ENCODE data around the gene ALAD. TPM values are rescaled to one million over a fixed set of nuclear protein-coding genes. Genes with fewer than 3 reads are reported as not detected.

Gene ALAD
- total RNA-seq, 1 experiment from 2014 or later: 8.9 TPM

GRCh38 chr9:113345190-113345589 is 55.9 kb downstream of the ALAD start:
- no peak for DNase-seq (ENCODE audit: low read depth, low spot score)
- CTCF ChIA-PET: no interaction called here
- intact Hi-C loops (cut with micrococcal nuclease; ENCODE audit: unreplicated experiment): no loop called here
- Histone ChIP-seq H3K36me3 (ENCODE audit: control insufficient read depth, insufficient read depth, low read length) (no peaks in the 10 kb centered on the region), H3K27ac (ENCODE audit: low read length) (no peak overlapping the region), H3K4me3 (ENCODE audit: low read depth in 2 of 2, low read length in 2 of 2) (no peak overlapping the region), H3K27me3 (ENCODE audit: control insufficient read depth, insufficient read depth, low read length) (peaks cover 6% of the 10 kb centered on the region), H3K4me1 (ENCODE audit: control insufficient read depth, insufficient read depth, low read length) (0 out of 2 replicates have a peak, but pooled peaks cover 3% of the 10 kb centered on the region), H3K9me3 (ENCODE audit: control insufficient read depth, insufficient read depth, low read depth, low read length) (no peaks in the 10 kb centered on the region)
- in situ Hi-C loops (cut with HindIII; ENCODE audit: low pct_unique_long_range_greater_than_20kb, low sequenced_read_pairs): no loop called here
- no peak for ATAC-seq
- POLR2A ChIA-PET: no interaction called here
- no peak for TF ChIP-seq SIN3A (IDR thresholded peaks at IDR 0.05; ENCODE audit: borderline replicate concordance, insufficient read depth, low read depth, low read length)
- TF ChIP-seq TCF7L2 (IDR thresholded peaks at IDR 0.05; ENCODE audit: low read depth, low read length): no peak
- no peak for TF ChIP-seq REST (IDR thresholded peaks at IDR 0.05; ENCODE audit: insufficient read depth in 1 of 2, low read depth in 2 of 2, low read length in 1 of 2)
- no peak for TF ChIP-seq POLR2AphosphoS5 (IDR thresholded peaks at IDR 0.05; ENCODE audit: low read depth, low read length)
- no peak for TF ChIP-seq CTCF (IDR thresholded peaks at IDR 0.05)
- no TSS peak for BruUV-seq (replicated peaks)

DNA sequence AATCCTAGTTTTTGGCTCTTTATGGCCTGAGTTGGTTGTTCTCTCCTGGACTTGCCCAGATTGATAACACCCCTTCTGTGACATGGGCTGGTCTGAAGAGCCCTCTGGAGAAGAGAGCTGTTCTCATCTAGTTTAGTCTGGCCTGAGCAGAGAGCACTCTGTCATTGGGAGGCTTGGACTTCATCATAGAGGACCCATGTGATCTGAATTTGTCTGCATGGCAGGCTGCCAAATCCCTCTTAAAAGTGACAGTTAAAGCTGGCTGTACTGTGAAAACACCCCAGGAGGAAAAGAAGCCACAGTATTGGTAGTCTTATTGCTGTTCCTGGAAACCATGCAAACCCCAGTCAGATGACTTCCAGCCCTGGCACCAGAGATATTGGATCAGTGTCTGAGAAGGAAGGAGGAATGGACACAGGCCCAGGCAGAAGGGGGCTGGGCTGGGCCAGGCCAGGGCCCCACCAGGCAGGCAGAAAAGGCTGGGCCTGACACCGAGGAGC is 57.3 kb downstream of the ALAD start:
- no peak overlapping the region for H3K4me3 ChIP-seq (ENCODE audit: low read depth in 2 of 2, low read length in 2 of 2)
- no TSS peak for BruUV-seq (replicated peaks)
- H3K9me3 ChIP-seq (ENCODE audit: control insufficient read depth, insufficient read depth, low read depth, low read length): no peaks in the 10 kb centered on the region
- in situ Hi-C loops (cut with HindIII; ENCODE audit: low pct_unique_long_range_greater_than_20kb, low sequenced_read_pairs): no loop called here
- no peak for TF ChIP-seq POLR2AphosphoS5 (IDR thresholded peaks at IDR 0.05; ENCODE audit: low read depth, low read length)
- no peak for TF ChIP-seq SIN3A (IDR thresholded peaks at IDR 0.05; ENCODE audit: borderline replicate concordance, insufficient read depth, low read depth, low read length)
- TF ChIP-seq TCF7L2 (IDR thresholded peaks at IDR 0.05; ENCODE audit: low read depth, low read length): no peak
- no peak for TF ChIP-seq CTCF (IDR thresholded peaks at IDR 0.05)
- no peak for TF ChIP-seq REST (IDR thresholded peaks at IDR 0.05; ENCODE audit: insufficient read depth in 1 of 2, low read depth in 2 of 2, low read length in 1 of 2)
- no peak overlapping the region for H3K27ac ChIP-seq (ENCODE audit: low read length)
- H3K36me3 ChIP-seq (ENCODE audit: control insufficient read depth, insufficient read depth, low read length): no peaks in the 10 kb centered on the region
- ChIA-PET POLR2A (no interaction called here), CTCF (no interaction called here)
- H3K4me1 ChIP-seq (ENCODE audit: control insufficient read depth, insufficient read depth, low read length): no peaks in the 10 kb centered on the region; the same call in 1 of the 2 replicates
- peaks cover under 1% of the 10 kb centered on the region for H3K27me3 ChIP-seq (ENCODE audit: control insufficient read depth, insufficient read depth, low read length)
- no peak for DNase-seq (ENCODE audit: low read depth, low spot score)
- intact Hi-C loops (cut with micrococcal nuclease; ENCODE audit: unreplicated experiment): no loop called here
- no peak for ATAC-seq

Measured in Panc1 (cell line).